22Rv1 (cell line): ENCODE results near the gene FLCN.

ENCODE experiments used
- H3K27ac ChIP-seq: fragments of 450-650 bp; 2 replicates; pipeline ENCODE4 v1.5.1; 2017
- CTCF ChIP-seq: fragments of 450-650 bp; IDR thresholded peaks from 2 replicates; pipeline ENCODE4 v1.5.1; 2017; ENCODE audit warnings: mild to moderate bottlenecking
- ZFX ChIP-seq: fragments of 450-650 bp; IDR thresholded peaks from 2 replicates; pipeline ENCODE4 v1.6.1; 2017; ENCODE audit warnings: antibody characterized with exemption, borderline replicate concordance

The FLCN gene

GRCh38 chr17:17236295-17237025, 508 bp downstream of the FLCN start:
- peak overlapping the region; percentile 86 for H3K27ac ChIP-seq
- TF ChIP-seq CTCF (no peak), ZFX (no peak)

GRCh38 chr17:17235212-17236174, 1.5 kb downstream of the FLCN start:
- H3K27ac ChIP-seq = peak overlapping the region; percentile 86
- no peak for TF ChIP-seq CTCF
- no peak for TF ChIP-seq ZFX

GRCh38 chr17:17232303-17232621, 4.7 kb downstream of the FLCN start:
- no peak overlapping the region for H3K27ac ChIP-seq
- TF ChIP-seq CTCF = no peak
- no peak for TF ChIP-seq ZFX

GRCh38 chr17:17231621-17232302, 5.2 kb downstream of the FLCN start:
- H3K27ac ChIP-seq = no peak overlapping the region
- TF ChIP-seq CTCF = no peak
- no peak for TF ChIP-seq ZFX

- H3K27ac ChIP-seq = peak overlapping the region; percentile 69
- TF ChIP-seq ZFX (no peak), CTCF (no peak)
These were observed 7.3 kb downstream of the FLCN start for GRCh38 chr17:17229416-17230384.

- peak overlapping the region; percentile 69 for H3K27ac ChIP-seq
- TF ChIP-seq CTCF (no peak), ZFX (no peak)
These were observed 8.3 kb downstream of the FLCN start for GRCh38 chr17:17228521-17229279.
